GM23338 (cell line): Measurements from ENCODE around the gene IBTK. TPM values are rescaled to one million over a fixed set of nuclear protein-coding genes. Genes with fewer than 3 reads are reported as not detected.

Experiments
- ATAC-seq: fragments of 200-7000 bp; cut with Tn5 transposase; 3 replicates; pipeline ENCODE4 v1.9.1; 2020
- DNase-seq: peaks from one replicate; pipeline ENCODE4 v3.0.0-alpha.2; 2015; ENCODE audit warnings: low spot score
- H2AFZ ChIP-seq: fragments of 200-600 bp; sonication (generic); 2 replicates; pipeline ENCODE4 v1.8.0; 2016; ENCODE audit warnings: antibody characterized with exemption, mild to moderate bottlenecking, moderate library complexity
- H3F3A ChIP-seq: fragments of 200-600 bp; sonication (generic); replicated peaks from 2 replicates; pipeline ENCODE4 v1.8.0; 2017; ENCODE audit warnings: antibody characterized with exemption, mixed run types, low read depth
- H3K27ac ChIP-seq: fragments of 200-600 bp; sonication (generic); 2 replicates; pipeline ENCODE4 v1.6.1; 2016; ENCODE audit warnings: low read depth
- H3K27me3 ChIP-seq: fragments of 200-600 bp; sonication (generic); 2 replicates; pipeline ENCODE4 v1.8.0; 2016; ENCODE audit warnings: mild to moderate bottlenecking, mixed run types, moderate library complexity; ENCODE audit not compliant: insufficient read depth
- H3K36me3 ChIP-seq: fragments of 200-600 bp; sonication (generic); 2 replicates; pipeline ENCODE4 v1.8.0; 2016; ENCODE audit warnings: mild to moderate bottlenecking; ENCODE audit not compliant: insufficient read depth
- H3K4me1 ChIP-seq: fragments of 200-600 bp; sonication (generic); 2 replicates; pipeline ENCODE4 v1.8.0; 2016; ENCODE audit warnings: mild to moderate bottlenecking, moderate library complexity; ENCODE audit not compliant: insufficient read depth
- H3K4me2 ChIP-seq: fragments of 200-600 bp; sonication (generic); 2 replicates; pipeline ENCODE4 v1.7.1; 2017; ENCODE audit warnings: mixed run types
- H3K4me3 ChIP-seq: fragments of 200-600 bp; sonication (generic); 2 replicates; pipeline ENCODE4 v1.6.1; 2016; ENCODE audit warnings: mixed run types
- H3K79me2 ChIP-seq: fragments of 200-600 bp; sonication (generic); replicated peaks from 2 replicates; pipeline ENCODE4 v1.8.0; 2017; ENCODE audit warnings: mild to moderate bottlenecking; ENCODE audit not compliant: insufficient read depth
- H3K9me2 ChIP-seq: fragments of 200-600 bp; sonication (generic); 2 replicates; pipeline ENCODE4 v1.8.0; 2017; ENCODE audit not compliant: insufficient read depth
- H4K20me1 ChIP-seq: fragments of 200-600 bp; sonication (generic); replicated peaks from 2 replicates; pipeline ENCODE4 v1.8.0; 2017; ENCODE audit warnings: mild to moderate bottlenecking; ENCODE audit not compliant: insufficient read depth
- H3K27ac Mint-ChIP-seq: 2 replicates; pipeline ENCODE4 v1.8.0; 2020; ENCODE audit warnings: inconsistent platforms, mild to moderate bottlenecking, moderate library complexity, mixed read lengths
- H3K27me3 Mint-ChIP-seq: 3 replicates; pipeline ENCODE4 v1.8.0; 2022; ENCODE audit warnings: low read depth, mild to moderate bottlenecking, moderate library complexity, mixed read lengths, inconsistent platforms; ENCODE audit not compliant: insufficient read depth, poor library complexity
- H3K36me3 Mint-ChIP-seq: 3 replicates; pipeline ENCODE4 v1.8.0; 2021; ENCODE audit warnings: low read depth, mild to moderate bottlenecking, inconsistent platforms, moderate library complexity, mixed read lengths
- H3K4me1 Mint-ChIP-seq: 3 replicates; pipeline ENCODE4 v1.8.0; 2020; ENCODE audit warnings: mild to moderate bottlenecking, inconsistent platforms, mixed read lengths
- H3K4me3 Mint-ChIP-seq: 3 replicates; pipeline ENCODE4 v1.8.0; 2021; ENCODE audit warnings: moderate library complexity, mild to moderate bottlenecking, inconsistent platforms, mixed read lengths
- H3K9me3 Mint-ChIP-seq: 3 replicates; pipeline ENCODE4 v1.8.0; 2020; ENCODE audit warnings: moderate library complexity, mild to moderate bottlenecking, inconsistent platforms, mixed read lengths
- EZH2 ChIP-seq: fragments of 200-600 bp; sonication (generic); IDR thresholded peaks from one replicate; pipeline ENCODE4 v1.8.0; 2017; ENCODE audit warnings: antibody characterized with exemption, mild to moderate bottlenecking, low read depth; ENCODE audit not compliant: unreplicated experiment
- JUNB ChIP-seq: IDR thresholded peaks from one replicate; pipeline ENCODE4 v1.6.1; 2016; ENCODE audit warnings: antibody characterized with exemption; ENCODE audit not compliant: unreplicated experiment
- STAT1 ChIP-seq: IDR thresholded peaks from one replicate; pipeline ENCODE4 v1.6.1; 2016; ENCODE audit warnings: antibody characterized with exemption; ENCODE audit not compliant: unreplicated experiment
- polyA plus RNA-seq: library from polyadenylated mRNA; unstranded; fragments of >200 nt; fragmentation: Nextera tagmentation; extraction: Ambion mirVana; gene quantifications from 2 replicates; pipeline ENCODE4 v1.2.1, GENCODE V29; 2016
- total RNA-seq: library from RNA; depleted of rRNA; stranded (reverse); fragments of >200 nt; shearing (Covaris generic); gene quantifications from 2 replicates; pipeline ENCODE4 v1.2.3, GENCODE V29; 2014
- TF ChIP-seq, protein P1 (sequence below): IDR thresholded peaks from 2 replicates; pipeline ENCODE4 v1.6.1; 2016; ENCODE audit warnings: antibody characterized with exemption
- TF ChIP-seq, protein P2 (sequence below): IDR thresholded peaks from one replicate; pipeline ENCODE4 v1.6.1; 2018; ENCODE audit warnings: antibody characterized with exemption; ENCODE audit not compliant: unreplicated experiment
- TF ChIP-seq, protein P3 (sequence below): fragments of 250-450 bp; sonication (Bioruptor Pico); IDR thresholded peaks from 2 replicates; pipeline ENCODE4 v1.5.0; 2020; ENCODE audit warnings: mild to moderate bottlenecking, moderate library complexity

IBTK gene
- total and polyA plus RNA-seq, 2 experiments from 2014 or later: 16.0 to 28.7 TPM

DNA sequence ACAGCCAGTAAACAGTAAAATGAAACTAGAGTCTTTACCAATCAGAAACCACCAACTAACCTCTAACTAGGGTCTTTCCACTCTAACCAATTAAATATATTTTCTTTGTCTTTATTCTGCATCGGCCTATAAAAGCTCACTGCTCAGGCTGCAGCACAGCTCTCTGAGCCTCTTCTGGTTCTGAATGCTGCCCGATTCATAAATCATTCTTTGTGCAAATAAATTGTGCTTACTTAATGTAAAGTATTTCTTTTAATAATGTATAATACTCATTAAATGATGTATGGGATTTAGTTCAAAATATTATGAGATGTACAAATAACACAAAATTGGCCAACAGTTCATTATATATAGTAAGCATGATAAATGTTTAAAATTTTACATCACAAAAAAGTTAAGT lies 7.9 kb downstream of the IBTK start:
- H3K4me3 Mint-ChIP-seq: no peak overlapping the region
- peaks cover 7% of the 10 kb centered on the region; the same call in 2 of the 3 replicates for H3K4me1 Mint-ChIP-seq
- peaks cover 99% of the 10 kb centered on the region for H3K79me2 ChIP-seq
- no peak for TF ChIP-seq EZH2
- H3K27me3 ChIP-seq: no peaks in the 10 kb centered on the region
- H3K27me3 Mint-ChIP-seq: peaks cover 1% of the 10 kb centered on the region
- no peak overlapping the region for H3K4me2 ChIP-seq
- no peak overlapping the region for H3K4me3 ChIP-seq
- ATAC-seq (no peak), DNase-seq (no peak)
- H3K27ac Mint-ChIP-seq: no peak overlapping the region
- no peaks in the 10 kb centered on the region; the same call in 1 of the 2 replicates for H4K20me1 ChIP-seq
- H3K9me3 Mint-ChIP-seq: no peaks in the 10 kb centered on the region
- H3K9me2 ChIP-seq: no peaks in the 10 kb centered on the region
- H3K27ac ChIP-seq: no peak overlapping the region
- peaks cover under 1% of the 10 kb centered on the region for H3K4me1 ChIP-seq
- H3K36me3 Mint-ChIP-seq: peaks cover 40% of the 10 kb centered on the region
- H3F3A ChIP-seq: no peaks in the 10 kb centered on the region
- no peak overlapping the region for H2AFZ ChIP-seq
- H3K36me3 ChIP-seq: peaks cover 5% of the 10 kb centered on the region

DNA sequence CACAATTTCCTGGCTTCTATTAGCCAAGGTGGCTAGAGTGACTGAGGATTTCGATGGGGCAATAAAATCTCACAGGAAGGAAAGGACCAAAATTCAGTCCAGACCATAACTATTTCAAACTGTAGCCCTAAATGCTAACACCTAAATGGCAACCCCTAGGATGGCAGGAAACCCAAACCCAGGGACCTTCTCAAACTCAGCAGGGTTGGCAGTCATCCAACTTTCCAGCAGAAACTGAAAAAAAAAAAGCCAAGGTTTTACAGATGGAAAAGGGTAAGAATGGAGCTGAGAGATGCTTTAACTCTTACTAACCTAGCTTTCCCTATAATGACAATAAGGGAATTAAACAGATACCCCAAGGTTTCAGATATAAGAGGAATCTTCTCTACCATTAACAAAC lies 10.5 kb downstream of the IBTK start:
- Histone ChIP-seq H3K4me1 (no peaks in the 10 kb centered on the region), H3K9me2 (no peaks in the 10 kb centered on the region), H3K79me2 (peaks cover 89% of the 10 kb centered on the region), H3K27me3 (no peaks in the 10 kb centered on the region), H3K4me3 (no peak overlapping the region), H3F3A (no peaks in the 10 kb centered on the region), H3K4me2 (no peak overlapping the region), H4K20me1 (no peaks in the 10 kb centered on the region; the same call in 1 of the 2 replicates), H3K27ac (no peak overlapping the region), H3K36me3 (peaks cover 23% of the 10 kb centered on the region), H2AFZ (no peak overlapping the region)
- Mint-ChIP-seq H3K9me3 (no peaks in the 10 kb centered on the region), H3K4me1 (peaks cover 3% of the 10 kb centered on the region; the same call in 1 of the 3 replicates), H3K36me3 (peaks cover 34% of the 10 kb centered on the region), H3K27me3 (peaks cover 1% of the 10 kb centered on the region), H3K4me3 (no peak overlapping the region), H3K27ac (no peak overlapping the region)
- TF ChIP-seq STAT1: no peak
- no peak for TF ChIP-seq EZH2
- no peak for TF ChIP-seq JUNB
- TF ChIP-seq, protein P1, sequence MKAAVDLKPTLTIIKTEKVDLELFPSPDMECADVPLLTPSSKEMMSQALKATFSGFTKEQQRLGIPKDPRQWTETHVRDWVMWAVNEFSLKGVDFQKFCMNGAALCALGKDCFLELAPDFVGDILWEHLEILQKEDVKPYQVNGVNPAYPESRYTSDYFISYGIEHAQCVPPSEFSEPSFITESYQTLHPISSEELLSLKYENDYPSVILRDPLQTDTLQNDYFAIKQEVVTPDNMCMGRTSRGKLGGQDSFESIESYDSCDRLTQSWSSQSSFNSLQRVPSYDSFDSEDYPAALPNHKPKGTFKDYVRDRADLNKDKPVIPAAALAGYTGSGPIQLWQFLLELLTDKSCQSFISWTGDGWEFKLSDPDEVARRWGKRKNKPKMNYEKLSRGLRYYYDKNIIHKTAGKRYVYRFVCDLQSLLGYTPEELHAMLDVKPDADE: no peak
- ATAC-seq: no peak
- DNase-seq: no peak

DNA sequence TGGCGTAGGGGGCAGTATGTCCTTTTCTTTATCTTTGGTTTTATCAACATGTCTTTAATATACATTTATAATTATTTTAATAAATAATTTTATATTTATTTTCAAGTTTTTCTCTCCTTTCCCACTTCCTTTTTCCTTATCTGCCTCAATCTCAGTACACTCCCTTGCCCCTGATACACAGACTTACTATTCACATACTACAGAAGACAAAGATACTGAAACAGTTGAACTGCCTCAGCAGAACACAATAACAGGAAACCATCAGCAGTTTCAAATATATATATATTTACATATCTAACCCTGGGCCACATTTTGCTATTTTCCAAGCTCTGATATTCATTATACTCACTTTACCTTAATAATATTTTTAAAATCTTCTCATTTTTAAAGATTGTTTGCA lies 19.8 kb downstream of the IBTK start:
- H2AFZ ChIP-seq: no peak overlapping the region
- 0 out of 2 replicates have a peak, but pooled peaks cover under 1% of the 10 kb centered on the region for H3K79me2 ChIP-seq
- Mint-ChIP-seq H3K4me1 (no peaks in the 10 kb centered on the region), H3K9me3 (no peaks in the 10 kb centered on the region), H3K27ac (no peak overlapping the region), H3K36me3 (peaks cover 50% of the 10 kb centered on the region), H3K4me3 (no peak overlapping the region), H3K27me3 (peaks cover 1% of the 10 kb centered on the region)
- no peak overlapping the region for H3K4me2 ChIP-seq
- no peaks in the 10 kb centered on the region for H3K9me2 ChIP-seq
- no peaks in the 10 kb centered on the region for H3K27me3 ChIP-seq
- TF ChIP-seq, protein P2, sequence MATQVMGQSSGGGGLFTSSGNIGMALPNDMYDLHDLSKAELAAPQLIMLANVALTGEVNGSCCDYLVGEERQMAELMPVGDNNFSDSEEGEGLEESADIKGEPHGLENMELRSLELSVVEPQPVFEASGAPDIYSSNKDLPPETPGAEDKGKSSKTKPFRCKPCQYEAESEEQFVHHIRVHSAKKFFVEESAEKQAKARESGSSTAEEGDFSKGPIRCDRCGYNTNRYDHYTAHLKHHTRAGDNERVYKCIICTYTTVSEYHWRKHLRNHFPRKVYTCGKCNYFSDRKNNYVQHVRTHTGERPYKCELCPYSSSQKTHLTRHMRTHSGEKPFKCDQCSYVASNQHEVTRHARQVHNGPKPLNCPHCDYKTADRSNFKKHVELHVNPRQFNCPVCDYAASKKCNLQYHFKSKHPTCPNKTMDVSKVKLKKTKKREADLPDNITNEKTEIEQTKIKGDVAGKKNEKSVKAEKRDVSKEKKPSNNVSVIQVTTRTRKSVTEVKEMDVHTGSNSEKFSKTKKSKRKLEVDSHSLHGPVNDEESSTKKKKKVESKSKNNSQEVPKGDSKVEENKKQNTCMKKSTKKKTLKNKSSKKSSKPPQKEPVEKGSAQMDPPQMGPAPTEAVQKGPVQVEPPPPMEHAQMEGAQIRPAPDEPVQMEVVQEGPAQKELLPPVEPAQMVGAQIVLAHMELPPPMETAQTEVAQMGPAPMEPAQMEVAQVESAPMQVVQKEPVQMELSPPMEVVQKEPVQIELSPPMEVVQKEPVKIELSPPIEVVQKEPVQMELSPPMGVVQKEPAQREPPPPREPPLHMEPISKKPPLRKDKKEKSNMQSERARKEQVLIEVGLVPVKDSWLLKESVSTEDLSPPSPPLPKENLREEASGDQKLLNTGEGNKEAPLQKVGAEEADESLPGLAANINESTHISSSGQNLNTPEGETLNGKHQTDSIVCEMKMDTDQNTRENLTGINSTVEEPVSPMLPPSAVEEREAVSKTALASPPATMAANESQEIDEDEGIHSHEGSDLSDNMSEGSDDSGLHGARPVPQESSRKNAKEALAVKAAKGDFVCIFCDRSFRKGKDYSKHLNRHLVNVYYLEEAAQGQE: no peak
- TF ChIP-seq, protein P3, sequence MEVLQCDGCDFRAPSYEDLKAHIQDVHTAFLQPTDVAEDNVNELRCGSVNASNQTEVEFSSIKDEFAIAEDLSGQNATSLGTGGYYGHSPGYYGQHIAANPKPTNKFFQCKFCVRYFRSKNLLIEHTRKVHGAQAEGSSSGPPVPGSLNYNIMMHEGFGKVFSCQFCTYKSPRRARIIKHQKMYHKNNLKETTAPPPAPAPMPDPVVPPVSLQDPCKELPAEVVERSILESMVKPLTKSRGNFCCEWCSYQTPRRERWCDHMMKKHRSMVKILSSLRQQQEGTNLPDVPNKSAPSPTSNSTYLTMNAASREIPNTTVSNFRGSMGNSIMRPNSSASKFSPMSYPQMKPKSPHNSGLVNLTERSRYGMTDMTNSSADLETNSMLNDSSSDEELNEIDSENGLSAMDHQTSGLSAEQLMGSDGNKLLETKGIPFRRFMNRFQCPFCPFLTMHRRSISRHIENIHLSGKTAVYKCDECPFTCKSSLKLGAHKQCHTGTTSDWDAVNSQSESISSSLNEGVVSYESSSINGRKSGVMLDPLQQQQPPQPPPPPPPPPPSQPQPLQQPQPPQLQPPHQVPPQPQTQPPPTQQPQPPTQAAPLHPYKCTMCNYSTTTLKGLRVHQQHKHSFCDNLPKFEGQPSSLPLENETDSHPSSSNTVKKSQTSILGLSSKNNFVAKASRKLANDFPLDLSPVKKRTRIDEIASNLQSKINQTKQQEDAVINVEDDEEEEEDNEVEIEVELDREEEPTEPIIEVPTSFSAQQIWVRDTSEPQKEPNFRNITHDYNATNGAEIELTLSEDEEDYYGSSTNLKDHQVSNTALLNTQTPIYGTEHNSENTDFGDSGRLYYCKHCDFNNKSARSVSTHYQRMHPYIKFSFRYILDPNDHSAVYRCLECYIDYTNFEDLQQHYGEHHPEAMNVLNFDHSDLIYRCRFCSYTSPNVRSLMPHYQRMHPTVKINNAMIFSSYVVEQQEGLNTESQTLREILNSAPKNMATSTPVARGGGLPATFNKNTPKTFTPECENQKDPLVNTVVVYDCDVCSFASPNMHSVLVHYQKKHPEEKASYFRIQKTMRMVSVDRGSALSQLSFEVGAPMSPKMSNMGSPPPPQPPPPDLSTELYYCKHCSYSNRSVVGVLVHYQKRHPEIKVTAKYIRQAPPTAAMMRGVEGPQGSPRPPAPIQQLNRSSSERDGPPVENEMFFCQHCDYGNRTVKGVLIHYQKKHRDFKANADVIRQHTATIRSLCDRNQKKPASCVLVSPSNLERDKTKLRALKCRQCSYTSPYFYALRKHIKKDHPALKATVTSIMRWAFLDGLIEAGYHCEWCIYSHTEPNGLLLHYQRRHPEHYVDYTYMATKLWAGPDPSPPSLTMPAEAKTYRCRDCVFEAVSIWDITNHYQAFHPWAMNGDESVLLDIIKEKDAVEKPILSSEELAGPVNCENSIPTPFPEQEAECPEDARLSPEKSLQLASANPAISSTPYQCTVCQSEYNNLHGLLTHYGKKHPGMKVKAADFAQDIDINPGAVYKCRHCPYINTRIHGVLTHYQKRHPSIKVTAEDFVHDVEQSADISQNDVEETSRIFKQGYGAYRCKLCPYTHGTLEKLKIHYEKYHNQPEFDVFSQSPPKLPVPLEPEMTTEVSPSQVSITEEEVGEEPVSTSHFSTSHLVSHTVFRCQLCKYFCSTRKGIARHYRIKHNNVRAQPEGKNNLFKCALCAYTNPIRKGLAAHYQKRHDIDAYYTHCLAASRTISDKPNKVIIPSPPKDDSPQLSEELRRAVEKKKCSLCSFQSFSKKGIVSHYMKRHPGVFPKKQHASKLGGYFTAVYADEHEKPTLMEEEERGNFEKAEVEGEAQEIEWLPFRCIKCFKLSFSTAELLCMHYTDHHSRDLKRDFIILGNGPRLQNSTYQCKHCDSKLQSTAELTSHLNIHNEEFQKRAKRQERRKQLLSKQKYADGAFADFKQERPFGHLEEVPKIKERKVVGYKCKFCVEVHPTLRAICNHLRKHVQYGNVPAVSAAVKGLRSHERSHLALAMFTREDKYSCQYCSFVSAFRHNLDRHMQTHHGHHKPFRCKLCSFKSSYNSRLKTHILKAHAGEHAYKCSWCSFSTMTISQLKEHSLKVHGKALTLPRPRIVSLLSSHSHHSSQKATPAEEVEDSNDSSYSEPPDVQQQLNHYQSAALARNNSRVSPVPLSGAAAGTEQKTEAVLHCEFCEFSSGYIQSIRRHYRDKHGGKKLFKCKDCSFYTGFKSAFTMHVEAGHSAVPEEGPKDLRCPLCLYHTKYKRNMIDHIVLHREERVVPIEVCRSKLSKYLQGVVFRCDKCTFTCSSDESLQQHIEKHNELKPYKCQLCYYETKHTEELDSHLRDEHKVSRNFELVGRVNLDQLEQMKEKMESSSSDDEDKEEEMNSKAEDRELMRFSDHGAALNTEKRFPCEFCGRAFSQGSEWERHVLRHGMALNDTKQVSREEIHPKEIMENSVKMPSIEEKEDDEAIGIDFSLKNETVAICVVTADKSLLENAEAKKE (CRISPR knock-in tag): no peak
- no peaks in the 10 kb centered on the region for H3F3A ChIP-seq
- ATAC-seq (no peak), DNase-seq (no peak)
- H4K20me1 ChIP-seq: peaks cover 3% of the 10 kb centered on the region; the same call in 1 of the 2 replicates
- no peaks in the 10 kb centered on the region for H3K4me1 ChIP-seq
- H3K27ac ChIP-seq: no peak overlapping the region
- no peak overlapping the region for H3K4me3 ChIP-seq
- peaks cover 35% of the 10 kb centered on the region for H3K36me3 ChIP-seq
